Measurements from ENCODE around the gene GRIK4.

- TF ChIP-seq YY1 (IDR thresholded peaks at IDR 0.05; ENCODE audit: insufficient read depth, insufficient read length) (no peak), ZNF274 (IDR thresholded peaks at IDR 0.05; ENCODE audit: low read depth, low read length) (no peak)
Measured at GRCh38 chr11:120750647-120751549, 239.3 kb downstream of the GRIK4 start.

Data from NT2/D1 (cell line).